ENCODE measurements around the gene MAP3K3. TPM values are rescaled to one million over a fixed set of nuclear protein-coding genes. Genes with fewer than 3 reads are reported as not detected.
A peak's percentile ranks its signal among the peaks of the same experiment; 100 is the strongest.

MAP3K3 gene
- total RNA-seq, 4 donors from 2014 or later = 14.0 to 38.9 (median 18.4) TPM

DNA sequence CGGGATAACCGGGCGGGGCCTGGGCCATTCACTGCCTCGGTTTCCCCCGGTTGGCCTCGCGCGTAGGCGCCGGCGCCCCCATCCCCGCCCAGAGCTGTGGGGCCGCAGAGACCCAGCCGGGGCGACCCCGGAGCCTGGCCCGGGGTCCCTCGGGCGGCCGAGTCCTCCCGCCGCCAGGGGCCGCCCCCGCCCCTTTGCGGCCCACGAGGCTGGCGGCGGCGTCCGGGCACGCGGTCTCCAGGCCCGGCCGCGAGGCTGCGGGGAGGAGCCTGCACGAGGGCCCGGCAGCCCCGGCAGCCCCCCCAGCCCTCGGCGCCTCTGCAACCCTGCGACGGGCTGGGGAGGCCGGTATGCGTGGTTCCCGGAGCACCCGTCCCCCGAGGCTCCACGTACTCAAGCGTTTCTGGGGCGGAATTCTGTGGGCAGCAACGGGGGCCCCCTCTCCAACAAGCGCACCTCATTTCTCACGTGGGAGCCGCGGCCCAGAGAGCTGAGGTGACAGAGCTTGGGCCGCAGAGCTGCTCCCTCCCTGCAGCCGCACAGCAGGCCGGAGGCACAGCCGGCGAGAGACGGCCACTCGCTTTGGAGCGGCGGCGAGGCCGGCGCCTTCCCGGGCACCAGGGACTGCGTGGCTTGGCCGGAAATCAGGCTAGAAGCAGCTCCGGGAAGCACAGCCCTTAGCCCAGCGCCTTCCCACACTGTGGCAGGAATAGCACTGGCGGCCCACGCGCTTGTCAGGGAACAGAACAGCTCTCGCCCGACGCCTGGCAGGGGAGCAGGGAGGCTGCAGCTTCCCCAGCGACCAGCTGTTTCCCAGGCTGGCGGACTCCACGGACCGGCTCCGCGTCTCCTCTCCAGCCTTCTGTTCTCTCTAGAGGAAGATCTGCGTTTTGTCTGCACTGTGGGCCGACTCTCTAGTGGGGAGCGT lies 78.6 kb downstream of the MAP3K3 start:
- intact Hi-C loops (cut with DNase I) = no loop called here
- Histone ChIP-seq H3K36me3 (peaks cover 6 to 31% (median 6%) of the 10 kb centered on the region in 3 donors), H3K9me3 (no peaks in the 10 kb centered on the region), H3K27me3 (peaks cover 0 to 19% (median 0%) of the 10 kb centered on the region in 4 donors), H3K4me3 (peak overlapping the region; percentile 45 to 79 (median 66)), H3K27ac (peak overlapping the region; percentile 52 to 91 (median 83)), H3K4me1 (peaks cover 23 to 65% (median 41%) of the 10 kb centered on the region in 3 donors)
- no peak for DNase-seq
- TF ChIP-seq POLR2A (IDR thresholded peaks at IDR 0.05) = no peak
- TF ChIP-seq, protein P1, sequence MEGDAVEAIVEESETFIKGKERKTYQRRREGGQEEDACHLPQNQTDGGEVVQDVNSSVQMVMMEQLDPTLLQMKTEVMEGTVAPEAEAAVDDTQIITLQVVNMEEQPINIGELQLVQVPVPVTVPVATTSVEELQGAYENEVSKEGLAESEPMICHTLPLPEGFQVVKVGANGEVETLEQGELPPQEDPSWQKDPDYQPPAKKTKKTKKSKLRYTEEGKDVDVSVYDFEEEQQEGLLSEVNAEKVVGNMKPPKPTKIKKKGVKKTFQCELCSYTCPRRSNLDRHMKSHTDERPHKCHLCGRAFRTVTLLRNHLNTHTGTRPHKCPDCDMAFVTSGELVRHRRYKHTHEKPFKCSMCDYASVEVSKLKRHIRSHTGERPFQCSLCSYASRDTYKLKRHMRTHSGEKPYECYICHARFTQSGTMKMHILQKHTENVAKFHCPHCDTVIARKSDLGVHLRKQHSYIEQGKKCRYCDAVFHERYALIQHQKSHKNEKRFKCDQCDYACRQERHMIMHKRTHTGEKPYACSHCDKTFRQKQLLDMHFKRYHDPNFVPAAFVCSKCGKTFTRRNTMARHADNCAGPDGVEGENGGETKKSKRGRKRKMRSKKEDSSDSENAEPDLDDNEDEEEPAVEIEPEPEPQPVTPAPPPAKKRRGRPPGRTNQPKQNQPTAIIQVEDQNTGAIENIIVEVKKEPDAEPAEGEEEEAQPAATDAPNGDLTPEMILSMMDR (IDR thresholded peaks at IDR 0.05) = peak in 1 of 6 experiments; percentile 4
- WGBS, 2 donors = 32% methylated on average over 14 of the region's 88 CpGs; no CpG with 5 or more reads in 1 of the 2 donors

DNA sequence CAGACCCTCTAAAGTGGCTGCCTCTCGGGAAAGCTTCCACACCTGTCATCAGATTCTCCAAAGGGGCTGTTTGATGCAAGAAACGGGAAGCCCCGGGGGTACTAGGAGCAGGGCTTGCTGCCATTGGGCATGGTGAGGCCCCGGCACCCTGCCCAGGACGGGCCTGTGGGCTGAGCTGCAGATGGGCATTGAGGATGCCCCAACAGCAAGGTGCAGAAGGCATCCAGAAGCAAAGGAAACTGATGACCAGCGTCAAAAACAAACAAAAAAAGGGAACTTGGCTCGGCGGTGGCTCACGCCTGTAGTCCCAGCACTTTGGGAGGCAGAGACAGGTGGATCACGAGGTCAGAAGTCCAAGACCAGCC lies 79.2 kb downstream of the MAP3K3 start:
- Histone ChIP-seq H3K4me3 (peak overlapping the region in 3 of 4 donors; percentile 45 to 79 (median 73)), H3K4me1 (peaks cover 23 to 66% (median 41%) of the 10 kb centered on the region in 3 donors), H3K27ac (peak overlapping the region; percentile 51 to 91 (median 83)), H3K27me3 (peaks cover 0 to 19% (median 0%) of the 10 kb centered on the region in 4 donors), H3K9me3 (no peaks in the 10 kb centered on the region), H3K36me3 (peaks cover 6 to 38% (median 6%) of the 10 kb centered on the region in 3 donors)
- 54 to 58% methylated on average over 5 of the region's 10 CpGs for whole genome bisulfite sequencing, 2 donors
- intact Hi-C loops (cut with DNase I) = no loop called here
- DNase-seq = no peak
- TF ChIP-seq, protein P1 (IDR thresholded peaks at IDR 0.05) = no peak
- no peak for TF ChIP-seq POLR2A (IDR thresholded peaks at IDR 0.05)

DNA sequence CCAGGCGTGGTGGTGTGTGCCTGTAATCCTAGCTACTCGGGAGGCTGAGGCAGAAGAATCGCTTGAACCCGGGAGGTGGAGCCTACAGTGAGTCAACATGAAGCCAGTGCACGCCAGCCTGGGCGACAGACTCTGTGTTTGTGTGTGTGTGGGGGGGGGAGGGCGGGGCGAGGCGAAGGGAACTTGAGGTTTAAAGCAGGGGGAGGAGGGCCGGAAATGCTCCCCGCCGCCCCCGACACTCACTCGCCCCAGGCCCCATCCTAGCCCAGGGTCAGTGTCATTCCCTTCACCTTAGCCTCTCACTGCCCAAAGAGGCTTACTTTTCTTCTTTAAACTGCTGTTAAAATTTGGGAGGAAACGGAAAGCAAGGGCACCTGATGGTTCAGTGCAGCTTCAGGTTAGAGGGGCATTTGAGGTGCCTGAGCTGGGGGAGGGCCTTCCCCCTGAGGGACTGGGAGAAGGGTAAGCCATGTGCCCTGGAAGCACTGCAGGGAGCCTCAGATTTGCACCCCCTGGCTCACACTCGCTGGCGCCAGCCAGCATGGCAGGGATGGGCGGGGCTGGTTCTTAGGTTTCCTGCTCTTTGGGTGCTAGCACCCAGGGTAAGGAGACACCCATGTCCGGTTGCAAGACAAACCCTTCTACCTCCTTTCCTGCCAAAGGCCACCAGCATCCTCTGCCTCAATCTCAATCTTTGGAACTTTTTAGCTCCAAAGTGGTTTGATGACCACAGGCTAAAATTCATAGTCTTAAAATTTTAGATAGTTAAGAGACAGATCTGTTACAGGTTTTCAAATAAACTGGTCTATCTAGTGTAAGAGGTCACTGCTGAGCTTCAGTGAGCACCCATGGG lies 79.9 kb downstream of the MAP3K3 start:
- TF ChIP-seq POLR2A (IDR thresholded peaks at IDR 0.05) = no peak
- TF ChIP-seq, protein P1 (IDR thresholded peaks at IDR 0.05) = no peak
- no peak for DNase-seq
- peak overlapping the region in 3 of 4 donors; percentile 14 to 79 (median 45) for H3K4me3 ChIP-seq
- intact Hi-C loops (cut with DNase I) = no loop called here
- peak overlapping the region; percentile 2 to 91 (median 46) for H3K27ac ChIP-seq
- H3K4me1 ChIP-seq = peaks cover 23 to 66% (median 41%) of the 10 kb centered on the region in 3 donors
- peaks cover 0 to 19% (median 0%) of the 10 kb centered on the region in 4 donors for H3K27me3 ChIP-seq
- 57 to 73% methylated on average over 11 to 13 of the region's 19 CpGs for WGBS, 2 donors
- H3K9me3 ChIP-seq = no peaks in the 10 kb centered on the region
- H3K36me3 ChIP-seq = peaks cover 6 to 44% (median 6%) of the 10 kb centered on the region in 3 donors

DNA sequence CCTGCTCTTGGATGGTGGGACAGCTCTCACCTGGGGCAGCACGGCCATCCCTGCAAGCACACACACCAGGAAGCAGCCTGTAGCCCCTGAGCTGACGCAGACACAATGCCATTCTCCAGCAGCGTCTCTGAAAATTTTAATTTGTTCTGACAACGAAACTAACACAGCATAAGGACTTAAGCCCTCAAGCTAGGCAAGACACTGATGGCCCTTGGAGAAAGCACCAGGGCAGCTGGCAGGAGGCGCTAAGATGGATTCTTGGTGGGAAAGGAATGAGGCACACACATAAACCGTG lies 80.5 kb downstream of the MAP3K3 start:
- intact Hi-C loops (cut with DNase I) = no loop called here

More for the DNA sequence above, 80.5 kb downstream of the MAP3K3 start:
- Histone ChIP-seq H3K9me3 (no peaks in the 10 kb centered on the region), H3K4me1 (peaks cover 18 to 61% (median 38%) of the 10 kb centered on the region in 3 donors), H3K36me3 (peaks cover 6 to 47% (median 6%) of the 10 kb centered on the region in 3 donors), H3K27me3 (peaks cover 0 to 19% (median 0%) of the 10 kb centered on the region in 4 donors), H3K4me3 (no peak overlapping the region), H3K27ac (peak overlapping the region in 2 of 4 donors; percentile 2 to 21)
- 74 to 90% methylated on average over 4 to 5 of the region's 6 CpGs for WGBS, 2 donors
- TF ChIP-seq POLR2A (IDR thresholded peaks at IDR 0.05) = no peak
- TF ChIP-seq, protein P1 (IDR thresholded peaks at IDR 0.05) = no peak
- no peak for DNase-seq
